Inflammatory macrophage (primary cell): ENCODE measurements around the gene SEPTIN12.

ENCODE experiments used
- DNase-seq, 2 donors: peaks; one replicate each; pipeline ENCODE4 v3.0.0-alpha.2; 2020 to 2022

Gene SEPTIN12

DNA sequence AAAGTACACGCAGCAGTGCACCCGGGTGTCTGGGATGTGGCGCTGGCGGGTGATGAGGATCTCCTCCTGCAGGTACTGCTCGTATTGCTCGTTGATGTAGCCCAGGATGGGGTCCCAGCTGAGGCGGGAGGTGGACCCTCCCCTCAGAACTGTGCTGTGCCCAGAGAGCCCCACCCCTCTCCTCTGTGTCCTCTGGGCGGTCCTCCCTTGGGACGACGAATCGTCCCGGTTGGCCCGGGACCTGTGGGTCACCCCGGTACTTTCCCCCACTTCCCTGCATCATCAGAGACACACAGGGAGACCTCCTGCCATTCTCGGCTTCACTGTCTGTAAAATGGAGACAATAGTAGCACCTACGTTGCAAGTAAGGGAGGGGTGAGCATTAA lies 4.2 kb downstream of the SEPTIN12 start:
- DNase-seq, result no peak

DNA sequence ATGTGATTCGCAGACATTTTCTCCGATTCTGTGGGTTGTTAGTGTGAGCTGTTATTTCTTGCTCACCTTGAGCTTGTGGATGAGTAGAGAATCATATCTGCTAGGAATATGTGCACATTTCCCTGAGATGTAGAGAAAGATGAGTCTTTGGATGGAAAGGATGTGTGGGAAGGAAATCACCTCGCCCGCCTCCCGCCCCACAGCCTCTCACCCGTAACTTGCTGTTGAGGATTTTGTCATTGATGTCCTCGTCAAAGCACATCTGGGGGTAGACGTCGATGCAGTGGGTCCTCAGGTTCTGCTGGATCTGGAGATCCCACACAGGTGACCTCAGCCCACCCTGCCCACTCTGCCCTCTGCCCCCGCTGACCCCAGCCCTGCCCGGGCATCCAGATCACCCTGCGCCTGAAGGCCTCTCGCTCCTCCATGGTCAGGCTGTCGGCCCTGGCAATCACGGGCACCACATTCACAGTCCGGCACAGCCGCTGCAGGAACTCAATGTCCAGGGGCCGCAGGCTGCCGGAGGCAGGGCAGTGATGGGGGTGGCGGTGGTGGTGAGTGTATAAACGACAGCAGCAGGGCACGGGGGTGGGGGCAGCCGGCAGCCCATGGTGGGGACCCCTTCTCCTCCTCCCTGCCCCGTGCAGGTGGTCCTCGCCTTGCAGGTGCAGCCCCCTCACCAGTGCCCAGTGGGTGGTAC lies 4.7 kb downstream of the SEPTIN12 start:
- DNase-seq, result no peak

DNA sequence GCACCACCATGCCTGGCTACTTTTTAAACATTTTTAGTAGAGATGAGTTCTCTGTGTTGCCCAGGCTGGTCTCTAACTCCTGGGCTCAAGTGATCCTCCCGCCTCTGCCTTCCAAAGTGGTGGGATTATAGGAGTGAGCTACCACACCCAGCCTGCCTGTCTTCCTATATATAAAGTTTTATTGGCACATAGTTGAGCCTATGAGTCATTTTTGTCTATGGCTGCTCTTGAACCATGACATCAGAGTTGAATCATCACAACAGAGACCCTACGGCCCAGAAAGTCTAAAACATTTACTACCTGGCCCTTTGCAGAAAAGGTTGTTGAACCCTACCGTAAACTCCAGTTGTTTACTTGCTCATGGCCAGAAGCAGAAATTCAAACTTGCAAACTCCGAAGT lies 7.9 kb downstream of the SEPTIN12 start:
- DNase-seq, result no peak

DNA sequence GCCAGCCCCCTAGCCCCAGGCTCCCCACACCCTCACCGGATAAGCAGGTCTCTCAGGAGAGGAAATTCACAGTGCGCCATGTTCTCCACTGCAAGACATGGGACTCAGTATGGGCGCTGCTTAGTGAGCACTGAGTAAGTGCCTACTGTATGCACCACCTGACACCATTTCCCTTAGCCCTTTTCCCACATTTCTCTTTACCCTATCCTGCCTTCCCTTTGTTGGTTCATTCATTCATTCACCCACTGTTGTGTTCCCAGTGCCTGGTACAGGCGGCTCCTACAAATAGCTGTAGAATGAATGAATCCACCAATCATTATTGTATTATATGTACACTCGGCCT lies 10.1 kb downstream of the SEPTIN12 start:
- DNase-seq, result no peak

DNA sequence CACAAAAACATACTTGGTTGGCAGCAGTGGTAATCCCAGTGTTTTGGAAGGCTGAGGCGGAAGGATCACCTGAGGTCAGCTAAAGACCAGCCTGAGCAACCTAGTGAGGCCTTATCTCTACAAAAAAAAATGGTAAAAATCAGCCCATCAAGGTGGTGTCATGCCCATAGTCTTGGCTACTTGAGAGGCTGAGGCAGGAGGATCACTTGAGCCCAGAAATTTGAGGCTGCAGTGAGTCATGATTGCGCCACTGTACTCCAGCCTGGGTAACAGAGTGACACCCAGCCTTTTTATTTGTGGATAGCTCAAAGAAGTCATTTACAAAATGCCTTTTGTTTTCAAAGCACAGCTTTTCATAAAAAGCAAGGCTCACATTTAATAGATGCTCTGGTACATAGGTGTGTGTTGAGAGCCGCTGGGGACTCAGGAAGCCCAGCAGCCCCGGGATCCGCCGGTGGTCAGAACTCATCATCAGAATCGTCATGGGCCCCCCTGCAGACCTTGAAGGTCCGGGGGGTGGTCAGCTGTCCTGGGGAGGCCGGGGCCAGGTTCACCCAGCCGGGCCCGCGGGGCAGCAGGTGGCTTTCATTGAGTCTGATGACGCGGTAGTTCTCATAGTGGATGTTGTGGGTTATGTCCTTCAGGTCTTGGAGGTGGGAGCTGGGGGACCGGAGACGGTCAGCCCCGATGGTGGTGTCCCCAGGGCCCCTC lies 10.7 kb downstream of the SEPTIN12 start:
- DNase-seq, result no peak

DNA sequence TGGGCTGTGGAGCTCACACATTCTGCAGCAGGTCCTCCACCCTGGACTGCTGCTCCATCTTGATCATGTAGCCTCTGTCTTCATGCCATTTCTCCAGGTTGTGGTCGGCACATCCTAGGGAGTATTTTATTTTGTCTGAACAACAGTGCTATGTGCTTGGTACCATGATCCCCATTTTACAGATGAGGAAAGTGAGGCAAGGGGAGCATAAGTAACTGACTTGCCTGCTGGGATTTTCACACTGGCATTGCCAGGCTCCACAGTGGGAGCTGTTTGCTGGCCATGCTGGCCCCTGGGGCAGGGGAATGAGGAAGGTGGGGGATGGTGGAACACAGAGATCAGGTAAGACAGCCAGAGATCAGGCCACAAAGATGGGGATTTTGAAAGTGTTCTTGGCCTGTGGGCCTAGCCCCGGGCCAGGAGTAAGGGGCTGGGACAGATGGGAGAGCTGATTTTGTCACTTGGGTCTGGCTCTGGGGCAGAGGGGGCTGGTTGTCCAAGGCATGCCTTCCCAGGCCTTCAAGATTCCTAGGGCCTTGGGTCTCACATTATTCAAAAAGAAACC lies 11.9 kb downstream of the SEPTIN12 start:
- DNase-seq, result no peak

DNA sequence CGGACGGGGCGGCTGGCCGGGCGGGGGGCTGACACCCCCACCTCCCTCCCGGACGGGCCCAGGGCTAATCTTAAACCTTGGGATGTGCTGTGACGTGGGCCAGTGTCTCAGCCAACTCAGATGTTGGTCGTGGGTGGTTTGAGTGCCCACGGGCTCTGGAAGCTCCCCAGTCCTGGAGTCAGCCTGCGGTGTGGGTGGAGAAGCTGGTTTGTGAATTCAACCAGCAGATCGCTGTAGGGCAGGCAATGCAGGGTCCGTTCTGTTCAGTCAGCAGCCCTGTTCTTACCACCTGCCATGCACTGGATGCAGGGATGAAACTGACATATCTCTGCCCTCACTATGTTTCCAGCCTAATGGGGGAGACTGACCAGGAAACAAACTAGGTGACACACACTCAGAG lies 13.1 kb downstream of the SEPTIN12 start:
- peak in 1 of 2 donors; percentile 9 for DNase-seq

DNA sequence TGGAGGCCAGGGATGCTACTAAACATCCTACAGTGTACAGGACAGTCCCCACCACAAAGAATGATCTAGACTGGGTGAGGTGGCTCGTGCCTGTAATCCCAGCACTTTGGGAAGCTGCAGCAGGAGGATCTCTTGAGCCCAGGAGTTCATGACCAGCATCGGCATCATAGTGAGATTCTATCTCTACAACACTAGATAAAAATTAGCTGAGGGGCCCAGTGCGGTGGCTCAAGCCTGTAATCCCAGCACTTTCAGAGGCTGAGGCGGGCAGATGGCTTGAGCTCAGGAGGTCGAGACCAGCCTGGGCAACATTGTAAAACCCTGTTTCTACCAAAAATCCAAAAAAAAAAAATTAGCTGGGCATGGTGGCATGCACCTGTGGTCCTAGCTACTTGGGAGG lies 15.8 kb downstream of the SEPTIN12 start:
- no peak for DNase-seq

DNA sequence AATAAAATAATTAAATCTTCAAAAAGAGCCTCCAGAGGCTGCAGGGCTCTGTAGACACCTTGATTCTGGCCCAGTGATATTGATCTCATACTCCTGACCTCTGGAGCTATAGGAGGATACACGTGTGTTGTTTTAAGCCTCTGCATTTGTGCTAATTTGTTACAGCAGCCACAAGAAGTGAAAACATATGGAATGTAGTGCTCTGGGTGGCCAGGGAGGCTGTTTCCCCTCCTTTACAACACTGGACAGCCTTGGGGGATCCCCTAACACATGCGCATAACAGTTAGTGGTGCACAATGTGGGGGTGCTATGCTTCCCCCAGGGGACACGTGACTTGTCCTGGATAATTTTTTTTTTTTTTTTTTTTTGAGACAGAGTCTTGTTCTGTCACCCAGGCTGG lies 16.5 kb downstream of the SEPTIN12 start:
- DNase-seq, result no peak

DNA sequence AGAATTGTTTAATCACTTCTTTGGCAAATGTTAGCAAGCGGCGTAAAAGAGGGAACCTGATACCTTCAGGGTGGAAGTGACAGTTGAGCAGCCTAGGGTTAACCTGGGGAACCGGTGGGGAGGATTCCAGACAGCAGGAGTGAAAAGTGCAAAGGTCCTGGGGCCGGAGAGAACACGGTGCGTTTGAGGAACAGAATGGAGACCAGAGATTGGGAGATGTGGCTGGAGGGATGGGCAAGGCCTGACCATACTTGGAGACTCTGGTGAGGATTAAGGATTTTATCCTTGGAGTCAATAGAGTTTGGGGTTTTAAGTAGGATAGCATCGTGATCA lies 18.9 kb downstream of the SEPTIN12 start:
- no peak for DNase-seq

DNA sequence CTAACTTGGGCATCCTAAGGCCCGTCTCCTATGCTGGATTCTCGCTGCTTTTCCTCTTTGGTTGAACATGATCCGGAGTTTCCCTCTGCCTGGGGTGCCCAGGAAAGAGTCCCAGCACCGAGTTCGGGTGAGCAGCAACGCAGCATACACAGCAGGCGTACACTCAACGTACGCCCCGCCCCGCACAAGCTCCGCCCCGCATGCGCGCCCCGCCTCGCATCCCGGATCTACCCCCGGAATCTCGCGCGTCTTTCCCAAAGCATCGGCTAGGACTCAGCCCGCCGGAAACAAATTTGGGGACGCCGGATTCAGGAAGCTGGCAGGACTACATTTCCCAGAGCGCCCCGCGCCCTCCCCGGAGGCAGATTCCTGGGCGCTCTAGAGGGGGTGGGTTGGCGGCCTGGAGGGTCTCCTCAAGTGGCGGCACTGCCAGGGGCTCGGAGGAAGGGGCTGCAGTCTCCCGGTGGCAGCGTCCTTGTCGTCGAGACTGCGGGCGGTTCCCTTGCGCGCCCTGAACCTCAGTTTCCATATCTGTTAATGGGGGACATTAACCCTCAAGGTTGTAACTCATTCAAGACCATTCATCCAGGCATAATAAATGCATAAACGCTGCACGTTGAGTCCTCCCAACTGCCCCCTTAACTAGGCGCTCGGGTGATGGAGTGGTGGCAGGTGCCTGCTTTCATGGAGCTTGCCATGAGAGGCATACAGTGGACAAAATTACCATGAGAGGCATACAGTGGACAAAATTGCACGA lies 19.4 kb downstream of the SEPTIN12 start:
- DNase-seq, result peak; percentile 97 to 98

DNA sequence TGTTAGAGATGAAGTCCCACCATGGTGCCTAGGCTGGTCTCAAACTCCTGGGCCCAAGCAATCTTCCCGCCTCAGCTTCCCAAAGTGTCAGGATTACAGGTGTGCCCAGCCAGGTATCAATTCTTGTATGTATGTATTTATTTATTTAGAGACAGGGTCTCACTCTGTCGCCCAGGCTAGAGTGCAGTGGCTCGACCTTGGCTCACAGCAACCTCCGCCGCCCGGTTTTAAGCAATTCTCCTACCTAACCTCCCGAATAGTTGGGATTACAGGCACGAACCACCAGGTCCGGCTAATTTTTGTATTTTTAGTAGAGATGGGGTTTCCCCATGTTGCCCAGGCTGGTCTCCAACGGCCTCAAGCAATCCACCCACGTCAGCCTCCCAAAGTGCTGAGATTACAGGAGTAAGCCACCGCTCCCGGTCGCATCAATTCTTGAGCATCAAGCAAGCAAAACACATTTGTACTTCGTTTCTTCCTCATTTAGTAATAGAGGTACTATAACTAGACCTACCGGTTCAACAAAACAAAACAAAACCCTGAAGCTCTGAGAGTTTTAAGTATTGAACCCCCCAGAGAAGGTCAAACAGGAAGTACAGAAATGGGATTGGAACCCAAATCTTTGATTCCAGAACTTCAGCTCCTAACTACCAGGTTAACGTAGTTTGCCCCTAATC lies 20.1 kb downstream of the SEPTIN12 start:
- peak; percentile 48 to 58 for DNase-seq

DNA sequence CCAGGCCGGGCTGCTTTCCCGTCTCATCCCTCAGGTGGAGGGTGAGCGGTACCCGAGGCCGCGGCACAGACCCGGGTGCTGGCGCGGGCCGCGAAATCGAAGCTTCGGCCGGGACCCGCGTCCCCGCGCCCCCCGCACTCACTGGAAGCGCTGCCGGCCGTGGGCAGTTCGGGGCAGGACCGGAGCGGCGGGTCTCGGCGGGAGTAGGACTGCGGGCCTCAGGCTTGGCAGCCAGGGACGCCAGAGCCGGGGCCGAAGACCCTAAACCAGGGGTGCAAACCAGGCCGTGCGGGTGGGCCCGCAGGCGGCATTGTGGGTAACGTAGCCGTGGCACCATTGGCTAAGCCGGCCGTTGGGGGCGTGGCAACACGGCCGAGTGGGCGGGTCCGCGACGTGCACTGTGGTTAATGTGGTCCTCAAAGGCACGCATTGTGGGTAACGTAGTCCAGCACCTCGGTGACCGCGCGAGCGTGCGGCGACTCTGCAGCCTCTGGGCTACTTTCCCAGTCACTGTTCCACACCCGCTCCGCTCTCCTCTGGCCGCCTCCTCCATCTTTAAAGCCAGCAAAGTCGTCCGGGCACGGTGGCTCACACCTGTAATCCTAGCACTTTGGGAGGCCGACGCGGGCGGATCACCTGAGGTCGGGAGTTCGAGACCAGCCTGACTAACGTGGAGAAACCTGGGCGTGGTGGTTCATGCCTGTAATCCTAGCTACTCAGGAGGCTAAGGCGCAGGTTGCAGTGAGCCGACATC lies 21.1 kb downstream of the SEPTIN12 start, which contains the start of gene ZNF500:
ZNF500 (minus strand) TSS at position 288 of the 754 bp plus-strand sequence. CDS start 1,184 bp downstream, outside the sequence.
- peak; percentile 98 for DNase-seq

DNA sequence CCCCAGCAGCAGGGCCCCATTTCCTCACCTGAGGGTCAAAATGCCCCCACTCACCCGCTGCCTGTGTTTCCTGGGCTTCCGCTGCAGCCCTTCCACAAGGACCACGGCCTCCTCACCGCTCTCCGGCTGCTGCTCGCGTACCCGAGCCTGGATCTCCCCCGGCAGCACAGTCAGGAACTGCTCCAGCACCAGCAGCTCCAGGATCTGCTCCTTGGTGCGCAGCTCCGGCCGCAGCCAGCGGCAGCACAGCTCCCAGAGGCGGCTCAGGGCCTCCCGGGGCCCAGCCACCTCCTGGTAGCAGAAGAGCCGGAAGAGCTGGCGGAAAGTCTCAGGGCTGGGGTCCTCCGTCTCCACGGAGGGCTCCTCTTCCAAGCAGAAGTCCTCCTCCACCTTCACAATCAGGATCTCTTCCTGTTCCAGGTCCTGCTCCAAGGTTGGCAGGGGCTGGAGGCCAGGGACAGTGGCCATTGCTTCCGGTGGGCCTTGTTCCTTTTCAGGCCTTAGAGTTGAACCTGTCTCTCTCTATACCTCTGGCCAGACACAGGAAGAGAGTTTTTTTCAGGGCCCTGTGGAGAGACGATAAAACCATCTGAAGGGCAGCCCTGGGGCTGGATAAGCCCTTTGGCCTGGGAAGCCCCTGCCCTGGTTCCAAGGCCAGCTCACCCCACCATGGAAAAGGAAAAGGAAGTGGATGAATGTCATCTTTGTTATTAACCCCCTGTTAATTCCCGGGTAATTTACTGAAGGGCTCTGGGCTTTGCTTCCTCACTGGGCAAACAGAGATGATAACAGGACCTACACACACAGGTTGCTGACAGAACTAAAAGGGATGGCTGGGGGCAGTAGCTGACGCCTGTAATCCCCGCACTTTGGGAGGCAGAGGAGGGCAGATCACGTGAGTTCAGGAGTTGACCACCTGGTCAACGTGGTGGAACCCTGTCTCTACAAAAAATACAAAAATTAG lies 22.4 kb downstream of the SEPTIN12 start:
- no peak for DNase-seq

DNA sequence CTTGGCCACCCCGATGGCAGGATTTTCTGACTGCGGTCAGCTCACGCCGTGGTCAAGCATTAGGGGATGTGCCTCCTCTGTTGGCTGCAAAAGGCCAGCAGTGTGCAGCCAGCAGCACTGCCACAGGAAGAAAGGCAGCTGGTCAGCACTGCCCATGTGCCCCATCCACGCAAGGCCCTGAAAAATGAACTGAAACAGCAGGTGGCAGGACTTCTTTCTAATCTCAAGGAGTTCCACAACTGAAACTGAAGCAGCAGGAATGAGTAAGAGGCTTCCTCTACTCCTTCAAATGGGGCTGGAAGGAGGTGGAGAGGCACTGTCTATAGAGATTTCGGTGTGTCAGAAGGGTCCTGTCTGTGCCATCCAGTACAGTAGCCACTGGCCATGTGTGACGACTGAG lies 24.4 kb downstream of the SEPTIN12 start:
- no peak for DNase-seq

DNA sequence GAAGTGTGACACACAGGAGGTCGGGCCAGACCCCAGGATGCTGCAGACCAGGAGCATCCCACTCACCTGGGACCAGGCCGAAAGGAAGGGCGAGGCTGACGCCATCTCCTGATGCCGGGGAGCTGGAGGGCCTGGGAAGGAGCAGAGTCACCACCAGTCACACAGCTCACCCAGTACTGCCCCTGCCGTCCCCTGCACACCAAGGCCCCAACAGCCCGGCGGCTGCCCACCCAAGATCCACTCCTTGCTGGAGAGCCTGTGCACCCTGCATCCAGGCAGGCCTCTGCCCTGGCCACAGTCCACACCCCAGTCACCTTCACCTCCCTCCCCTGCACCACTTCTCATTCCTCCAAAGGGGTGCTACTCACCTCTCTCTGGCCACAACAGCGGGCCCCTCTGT lies 25.9 kb downstream of the SEPTIN12 start:
- no peak for DNase-seq

DNA sequence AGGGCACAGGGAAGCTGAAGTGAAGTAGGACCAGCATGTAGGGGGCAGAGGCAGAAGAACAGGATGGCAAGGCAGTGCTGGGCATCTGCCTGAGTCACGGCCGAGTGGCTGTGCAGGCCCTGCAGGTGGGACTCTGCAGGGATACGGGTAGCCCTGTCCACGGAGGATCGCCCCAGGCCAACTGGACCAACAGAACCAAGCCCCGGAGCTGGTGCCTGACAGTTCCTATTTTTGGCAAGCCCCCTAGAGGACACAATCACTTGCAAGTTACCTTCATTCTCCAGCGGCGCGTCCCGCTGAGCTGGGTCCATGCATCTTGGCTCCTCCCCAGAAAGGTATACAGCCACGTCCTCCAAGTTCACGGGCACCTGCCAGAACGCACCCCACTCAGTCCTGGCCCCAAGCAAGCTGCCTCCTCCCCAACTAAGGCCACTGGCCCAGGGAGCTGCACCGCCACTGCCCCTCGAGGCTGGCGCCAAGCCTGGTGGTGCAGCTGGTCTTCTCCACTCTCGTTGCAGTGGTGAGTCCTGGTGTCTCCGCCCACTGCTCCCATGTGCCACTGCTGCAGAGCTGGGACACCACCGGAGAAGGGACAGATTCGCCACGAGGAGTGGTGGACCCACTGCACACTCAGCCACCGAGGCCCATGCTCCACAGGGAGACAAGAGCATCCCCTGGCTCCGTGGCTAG lies 27.8 kb downstream of the SEPTIN12 start:
- no peak for DNase-seq

DNA sequence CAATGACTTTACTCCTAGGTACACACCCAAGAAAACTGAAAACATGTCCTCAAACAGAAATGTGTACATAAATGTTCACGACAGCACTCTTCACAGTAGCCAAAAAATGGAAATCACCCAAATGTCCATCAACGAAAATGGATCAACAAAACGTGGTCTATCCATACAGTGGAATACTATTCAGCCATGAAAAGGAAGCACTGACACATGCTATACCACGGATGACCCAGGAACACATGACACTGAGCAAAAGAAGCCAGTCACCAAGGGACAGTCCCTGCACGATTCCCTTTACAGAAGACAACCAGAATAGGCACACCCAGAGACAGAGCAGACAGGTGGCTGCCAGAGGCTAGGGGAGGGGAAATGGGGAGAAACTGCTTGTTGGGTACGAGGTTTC lies 32.5 kb downstream of the SEPTIN12 start:
- DNase-seq, result no peak

DNA sequence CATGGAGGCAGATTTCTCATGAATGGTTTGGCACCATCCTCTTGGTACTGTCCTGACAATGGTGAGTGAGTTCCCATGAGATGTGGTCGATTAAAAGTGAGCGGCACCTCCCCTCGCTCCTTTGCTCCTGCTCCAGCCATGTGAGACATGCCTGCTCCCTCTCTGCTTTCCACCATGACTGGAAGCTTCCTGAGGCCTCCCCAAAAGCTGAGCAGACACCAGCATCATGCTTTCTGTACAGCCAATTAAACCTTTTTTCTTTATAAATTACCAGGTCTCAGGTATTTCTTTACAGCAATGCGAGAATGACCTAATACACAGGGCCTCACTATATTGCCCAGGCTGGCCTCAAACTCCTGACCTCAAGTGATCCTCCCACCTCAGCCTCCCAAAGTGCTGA lies 33.3 kb downstream of the SEPTIN12 start:
- no peak for DNase-seq

DNA sequence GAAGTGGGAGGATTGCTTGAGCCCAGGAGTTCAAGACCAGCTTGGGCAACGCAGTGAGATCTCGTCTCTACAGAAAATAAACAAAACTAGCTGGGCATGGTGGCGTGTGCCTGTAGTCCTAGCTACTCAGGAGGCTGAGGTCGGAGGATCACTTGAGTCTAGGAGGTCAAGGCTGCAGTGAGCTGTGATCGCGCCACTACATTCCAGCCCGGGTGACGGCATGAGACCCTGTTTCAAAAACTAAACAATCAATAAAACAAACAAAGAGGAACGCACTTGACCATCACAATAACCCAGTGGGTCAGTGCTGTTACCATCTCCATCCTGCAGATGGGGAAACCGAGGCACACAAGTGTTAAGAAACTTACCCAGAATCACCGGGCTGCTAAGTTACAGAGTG lies 34.9 kb downstream of the SEPTIN12 start:
- DNase-seq, result no peak
